Uterus (tissue), 2 donors: Measurements from ENCODE around the gene ZNF618.

ENCODE experiments used
- POLR2A ChIP-seq, 2 donors: fragments of 450-650 bp; IDR thresholded peaks; one replicate each; pipeline ENCODE4 v1.6.1; 2016; ENCODE audit warnings: antibody characterized with exemption in 2 of 2, mild to moderate bottlenecking in 1 of 2, moderate library complexity in 1 of 2
- TF ChIP-seq, protein P1 (sequence below), 4 experiments: fragments of 200-600 bp in 2 of 4; fragments of 450-650 bp in 2 of 4; sonication (generic) in 2 of 4; IDR thresholded peaks; one replicate each; pipeline ENCODE4 v1.5.1; 2016 to 2019; ENCODE audit warnings: antibody characterized with exemption in 4 of 4, mild to moderate bottlenecking in 2 of 4, moderate library complexity in 1 of 4

DNA sequence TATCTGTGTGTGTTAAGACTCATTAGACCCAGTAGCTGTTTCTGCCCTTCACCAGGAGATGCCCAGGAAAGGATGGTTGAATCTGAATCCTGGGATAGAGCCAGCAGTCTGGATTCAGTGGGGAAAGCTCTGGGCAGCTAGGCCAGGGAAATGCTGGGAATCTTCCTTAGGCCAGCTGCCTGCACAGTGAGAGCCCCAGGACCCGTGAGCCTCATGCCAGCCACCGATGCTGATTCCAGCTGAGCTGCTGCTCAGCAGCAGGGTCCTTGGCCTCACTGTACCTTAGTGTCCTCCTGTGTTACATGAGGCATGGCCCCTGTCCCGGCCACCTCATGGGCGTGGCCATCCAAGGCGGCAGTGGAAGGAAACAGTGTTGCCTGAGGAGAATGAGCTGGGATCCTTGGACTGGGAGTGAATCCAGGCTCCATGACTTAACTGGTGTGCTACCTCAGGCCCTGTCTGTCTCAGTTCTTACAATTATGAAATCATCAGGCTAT lies 114.9 kb downstream of the ZNF618 start:
- TF ChIP-seq, protein P1, sequence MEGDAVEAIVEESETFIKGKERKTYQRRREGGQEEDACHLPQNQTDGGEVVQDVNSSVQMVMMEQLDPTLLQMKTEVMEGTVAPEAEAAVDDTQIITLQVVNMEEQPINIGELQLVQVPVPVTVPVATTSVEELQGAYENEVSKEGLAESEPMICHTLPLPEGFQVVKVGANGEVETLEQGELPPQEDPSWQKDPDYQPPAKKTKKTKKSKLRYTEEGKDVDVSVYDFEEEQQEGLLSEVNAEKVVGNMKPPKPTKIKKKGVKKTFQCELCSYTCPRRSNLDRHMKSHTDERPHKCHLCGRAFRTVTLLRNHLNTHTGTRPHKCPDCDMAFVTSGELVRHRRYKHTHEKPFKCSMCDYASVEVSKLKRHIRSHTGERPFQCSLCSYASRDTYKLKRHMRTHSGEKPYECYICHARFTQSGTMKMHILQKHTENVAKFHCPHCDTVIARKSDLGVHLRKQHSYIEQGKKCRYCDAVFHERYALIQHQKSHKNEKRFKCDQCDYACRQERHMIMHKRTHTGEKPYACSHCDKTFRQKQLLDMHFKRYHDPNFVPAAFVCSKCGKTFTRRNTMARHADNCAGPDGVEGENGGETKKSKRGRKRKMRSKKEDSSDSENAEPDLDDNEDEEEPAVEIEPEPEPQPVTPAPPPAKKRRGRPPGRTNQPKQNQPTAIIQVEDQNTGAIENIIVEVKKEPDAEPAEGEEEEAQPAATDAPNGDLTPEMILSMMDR (IDR thresholded peaks at IDR 0.05) = no peak
- no peak for TF ChIP-seq POLR2A (IDR thresholded peaks at IDR 0.05)
